Measurements from ENCODE around the gene THRB.

THRB gene

DNA sequence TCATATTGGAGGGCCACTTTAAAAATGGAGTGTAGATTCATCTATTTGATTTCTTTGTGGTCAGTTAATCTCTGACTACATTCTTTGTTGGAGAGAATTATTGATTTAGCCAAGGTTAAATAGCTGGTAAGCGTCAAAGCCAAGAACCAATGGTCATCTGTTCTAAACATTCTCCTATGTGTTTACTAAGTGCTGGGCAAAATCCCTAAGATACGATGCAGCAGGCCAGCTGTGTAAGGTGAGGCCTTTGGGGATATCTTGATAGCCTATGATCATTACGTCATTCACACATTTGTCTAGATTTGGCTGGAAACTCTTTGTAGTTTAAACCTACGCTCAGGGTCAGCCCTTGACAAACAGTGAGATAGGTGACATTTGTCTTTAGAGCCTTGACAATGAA is 313.4 kb downstream of the THRB start:
- DNase-seq (ENCODE audit: low spot score): no peak

DNA sequence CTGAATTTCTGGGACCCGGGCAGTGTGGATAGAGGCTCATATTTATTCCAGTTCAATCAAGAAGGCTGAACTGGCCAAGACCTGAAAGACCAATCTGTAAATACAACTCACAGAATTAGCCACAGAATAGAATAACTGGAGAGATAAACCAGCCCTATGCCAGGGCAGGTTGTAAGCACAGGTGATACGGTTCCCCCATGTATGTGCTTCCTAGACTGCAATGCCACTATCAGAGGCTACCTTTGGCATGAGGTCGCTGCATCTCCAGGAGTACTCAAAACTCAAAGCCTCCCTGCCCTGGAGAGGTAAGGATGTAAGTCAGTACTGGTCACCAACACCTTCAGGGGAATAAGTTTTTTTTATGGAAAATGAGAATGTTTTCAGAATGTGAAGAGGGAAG is 314.0 kb downstream of the THRB start:
- no peak for DNase-seq (ENCODE audit: low spot score)

DNA sequence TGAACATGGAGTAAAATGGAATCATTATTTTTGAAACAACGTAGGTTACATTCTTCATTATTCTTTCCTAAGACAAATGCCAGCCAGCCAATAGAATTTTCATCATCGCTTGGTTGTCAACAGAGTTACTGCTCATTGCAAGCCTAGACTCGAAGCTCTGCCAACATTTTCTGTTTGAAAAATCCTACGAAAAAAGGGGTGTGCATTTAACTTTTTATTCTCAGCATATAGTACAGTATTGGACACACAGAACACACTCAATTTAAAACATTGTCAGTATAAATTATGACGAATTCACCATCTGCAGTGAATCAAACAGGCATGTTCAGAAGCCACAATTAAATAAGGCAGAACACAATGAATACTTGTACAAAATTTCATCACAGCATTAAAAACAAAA is 317.4 kb downstream of the THRB start:
- no peak for DNase-seq (ENCODE audit: low spot score)

DNA sequence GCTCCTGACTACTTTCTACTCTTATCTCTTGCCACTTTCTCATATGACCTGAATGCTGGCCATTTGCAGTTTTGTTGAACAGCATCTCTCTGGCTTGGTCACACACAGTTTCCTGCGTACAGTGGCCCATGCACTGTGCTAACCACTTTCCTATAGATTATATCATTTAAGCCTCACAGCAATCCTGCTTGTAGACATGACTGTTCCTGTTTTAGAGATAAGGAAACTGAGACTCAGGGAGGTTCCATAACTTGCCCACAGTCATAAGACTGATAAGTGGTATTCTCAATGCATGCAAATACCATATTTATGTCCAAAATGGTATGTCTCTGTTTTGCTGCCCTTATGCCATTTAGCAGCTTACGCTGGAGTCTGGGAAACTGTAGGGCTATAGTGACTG is 320.0 kb downstream of the THRB start:
- DNase-seq (ENCODE audit: low spot score): no peak

DNA sequence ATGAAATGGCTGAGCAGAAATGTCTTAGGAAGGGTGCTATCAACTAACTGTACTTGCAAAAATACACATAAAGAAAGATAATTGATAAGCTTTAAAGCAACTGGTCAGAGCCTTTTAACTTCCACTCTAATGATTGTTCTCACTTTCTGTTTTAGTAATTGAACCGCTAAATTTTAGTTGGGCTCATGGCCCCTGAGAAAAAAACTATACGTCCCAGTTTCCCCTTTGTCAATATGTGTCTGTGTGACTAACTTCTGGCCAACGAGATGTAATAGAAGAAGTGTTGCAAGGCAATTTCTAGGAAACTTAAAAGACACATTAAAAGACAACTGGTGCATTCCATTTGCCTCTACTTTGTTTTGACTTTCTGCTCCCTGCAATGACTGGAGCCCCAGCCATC is 325.7 kb downstream of the THRB start:
- DNase-seq (ENCODE audit: low spot score): no peak

DNA sequence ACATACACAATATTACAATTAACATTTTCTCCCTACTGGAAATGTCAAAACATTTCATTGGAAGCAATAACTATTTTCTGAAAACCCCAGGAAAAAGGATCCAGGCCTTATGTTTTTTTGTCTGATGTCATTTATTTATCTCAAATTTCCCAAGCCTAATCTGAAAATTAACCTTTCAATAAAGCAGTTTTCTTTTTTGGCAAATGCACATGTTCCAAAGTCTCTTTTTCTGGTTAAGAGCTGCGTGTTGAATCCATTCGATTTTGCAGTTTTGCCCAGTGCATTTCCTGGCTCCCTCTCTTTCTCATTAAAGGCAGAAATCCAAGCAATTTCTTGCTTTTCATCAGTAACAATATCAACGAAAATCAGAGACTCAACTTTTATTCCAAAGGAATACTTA is 327.2 kb downstream of the THRB start:
- DNase-seq (ENCODE audit: low spot score): no peak

DNA sequence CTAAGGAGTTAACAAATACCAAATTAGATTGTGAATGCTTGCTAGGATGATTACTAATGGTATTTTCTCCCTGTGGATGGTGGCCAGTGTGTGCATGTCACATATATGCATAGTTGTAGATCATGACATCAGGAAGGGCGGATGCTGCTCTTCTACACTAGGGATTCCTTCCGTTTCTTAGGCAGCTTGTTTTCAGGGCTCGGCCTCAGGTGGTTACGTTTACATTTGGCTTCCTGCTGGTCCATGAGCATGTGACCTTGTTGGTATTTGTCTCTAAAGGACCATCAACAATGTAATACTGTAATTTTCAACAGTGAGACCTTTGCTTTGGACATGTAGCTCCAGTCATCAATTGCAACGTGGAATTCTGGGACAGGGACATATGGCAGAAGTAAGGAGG is 328.1 kb downstream of the THRB start:
- no peak for DNase-seq (ENCODE audit: low spot score)

DNA sequence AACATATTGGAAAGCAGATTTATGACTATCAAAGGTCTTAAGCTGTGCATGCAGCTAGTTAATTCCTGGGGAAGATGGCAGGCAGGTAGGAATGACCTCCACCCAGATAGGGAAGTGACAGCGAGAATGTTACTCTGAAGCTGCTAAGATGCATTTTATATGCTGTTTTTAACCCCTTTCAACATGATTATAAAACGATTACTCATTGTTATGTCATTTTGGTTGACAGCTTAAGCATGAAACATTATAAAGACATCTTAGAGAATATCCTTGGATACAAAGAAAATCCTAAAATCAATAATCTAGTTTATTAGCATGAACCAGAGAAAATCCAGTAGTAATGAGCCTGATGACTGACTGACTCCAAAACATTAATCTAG is 329.1 kb downstream of the THRB start:
- no peak for DNase-seq (ENCODE audit: low spot score)

DNA sequence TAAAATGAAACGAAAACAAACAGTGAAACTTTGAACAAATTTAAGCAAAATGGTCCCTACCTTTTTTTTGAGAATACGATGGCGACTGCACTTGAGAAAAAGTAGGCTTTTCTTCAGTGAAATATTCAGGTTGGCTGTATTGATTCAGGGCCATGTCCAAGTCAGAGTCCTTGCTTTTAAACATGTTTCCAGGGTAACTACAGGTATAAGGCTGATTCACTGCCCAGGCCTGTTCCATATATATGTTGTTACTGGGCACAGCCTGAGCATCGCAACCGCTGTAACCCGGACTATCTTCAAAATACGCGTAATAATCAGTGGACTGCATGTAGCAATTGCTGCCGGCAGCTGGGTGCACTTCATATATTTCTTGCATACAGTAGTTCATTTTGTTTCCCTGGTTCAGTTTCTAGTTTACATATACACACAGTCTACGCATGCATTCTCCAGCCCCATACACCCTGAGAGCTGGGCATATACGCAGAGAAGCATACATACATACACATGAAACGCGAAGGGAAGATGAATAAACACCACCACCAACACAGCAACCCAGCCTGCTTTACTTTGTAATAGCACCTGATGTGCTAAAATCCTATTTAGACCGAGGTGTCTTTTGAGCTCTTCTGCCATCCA is 329.6 kb downstream of the THRB start:
- DNase-seq (ENCODE audit: low spot score): no peak

DNA sequence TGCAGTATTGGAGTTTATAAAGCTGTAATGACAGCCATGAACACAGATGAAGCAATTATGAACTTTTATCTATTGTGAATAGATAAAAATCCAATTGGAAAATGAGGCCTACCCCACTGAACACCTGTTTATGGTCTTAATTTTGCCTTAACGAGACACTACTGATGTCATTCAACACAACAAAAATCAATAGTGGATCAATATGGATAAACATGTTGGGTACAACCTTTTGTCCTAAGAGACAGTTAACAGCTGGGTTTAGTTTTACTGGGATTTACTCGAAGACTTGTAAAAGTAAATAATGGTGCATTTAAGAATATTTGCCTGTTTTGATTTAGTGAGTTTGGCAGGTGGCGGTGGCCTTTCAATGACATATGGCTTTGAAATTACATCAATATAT is 331.7 kb downstream of the THRB start:
- no peak for DNase-seq (ENCODE audit: low spot score)

DNA sequence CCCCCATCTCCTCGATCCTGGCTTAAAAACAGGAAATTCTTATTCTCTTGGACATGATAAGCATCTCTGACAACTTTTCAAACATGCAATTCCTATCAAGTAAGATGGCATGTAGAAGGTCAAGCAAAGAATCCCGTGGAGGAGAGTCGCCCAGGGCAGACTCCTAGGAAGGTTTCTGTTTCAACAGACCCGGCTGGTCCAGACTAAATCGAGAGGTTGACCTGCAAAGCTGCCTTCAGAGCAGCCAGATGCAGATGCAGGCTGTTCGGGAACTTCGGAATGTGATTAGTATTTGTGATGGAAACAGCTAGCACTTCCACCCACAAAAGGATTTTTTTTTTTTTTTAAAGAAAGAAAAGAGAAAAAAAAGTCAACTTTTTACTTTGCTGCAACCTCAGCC is 332.8 kb downstream of the THRB start:
- DNase-seq (ENCODE audit: low spot score): no peak

DNA sequence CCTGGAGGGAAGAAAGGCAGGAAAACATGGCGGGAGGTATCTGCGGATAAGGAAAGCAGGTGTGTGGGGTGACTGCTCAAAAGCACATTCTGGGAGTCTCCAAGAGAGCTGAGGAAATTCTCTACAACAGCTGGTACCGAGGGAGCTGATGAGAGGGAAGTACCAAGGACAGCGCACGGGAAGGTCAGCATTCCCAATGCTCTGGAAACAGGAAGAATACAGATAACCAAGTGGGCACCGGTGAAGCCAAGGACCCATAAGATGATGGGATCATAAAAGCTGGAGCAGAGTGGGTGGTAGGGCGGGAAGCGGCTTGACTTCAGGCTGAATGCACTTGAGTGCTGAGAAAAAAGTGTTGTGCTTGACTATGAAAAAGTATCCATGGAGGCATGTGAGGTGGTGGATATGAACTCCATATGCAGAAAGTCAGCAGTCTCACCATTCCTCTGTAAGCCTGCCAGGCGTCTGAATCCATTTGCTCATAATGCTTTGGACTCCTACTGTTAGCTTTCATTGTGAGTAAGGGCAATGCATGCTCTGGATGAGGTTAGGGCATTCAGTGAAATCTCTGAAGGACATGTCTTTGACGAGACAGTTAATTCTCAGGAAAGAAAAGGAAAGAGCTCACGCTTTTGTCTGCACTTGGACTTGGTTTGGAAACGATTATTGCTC is 334.1 kb downstream of the THRB start:
- no peak for DNase-seq (ENCODE audit: low spot score)

DNA sequence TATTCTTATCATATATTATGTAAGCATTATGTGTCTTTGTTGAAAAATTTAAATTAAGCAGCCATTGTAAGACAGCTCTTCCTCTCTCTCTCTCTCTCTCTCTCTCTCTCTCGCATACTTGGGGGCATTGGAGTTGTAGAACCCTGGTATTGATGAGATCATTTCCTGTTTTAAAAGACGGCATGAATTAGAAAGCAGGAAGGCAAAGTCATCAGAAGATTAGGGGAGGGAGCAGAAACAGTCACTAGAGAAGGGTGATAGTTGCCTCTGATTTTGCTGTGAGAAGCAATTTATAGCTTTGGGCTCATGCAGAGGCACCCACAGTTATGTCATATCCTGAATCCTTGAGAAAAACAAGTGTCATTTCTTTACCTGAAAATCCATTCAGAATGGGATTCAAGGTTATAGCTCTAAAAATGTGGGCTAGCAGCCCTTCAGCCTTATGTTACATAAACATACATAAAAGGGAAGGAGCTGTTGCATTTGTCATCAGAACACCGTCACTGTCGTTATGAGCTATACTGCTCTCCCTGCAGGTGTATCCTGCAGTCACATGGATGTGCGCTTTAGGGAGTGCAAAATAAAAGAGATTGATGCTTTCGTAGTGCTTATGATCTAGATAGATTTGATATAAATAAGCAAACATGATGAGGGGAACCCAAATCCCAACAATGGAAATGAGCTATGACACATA is 335.7 kb downstream of the THRB start:
- DNase-seq (ENCODE audit: low spot score): no peak

DNA sequence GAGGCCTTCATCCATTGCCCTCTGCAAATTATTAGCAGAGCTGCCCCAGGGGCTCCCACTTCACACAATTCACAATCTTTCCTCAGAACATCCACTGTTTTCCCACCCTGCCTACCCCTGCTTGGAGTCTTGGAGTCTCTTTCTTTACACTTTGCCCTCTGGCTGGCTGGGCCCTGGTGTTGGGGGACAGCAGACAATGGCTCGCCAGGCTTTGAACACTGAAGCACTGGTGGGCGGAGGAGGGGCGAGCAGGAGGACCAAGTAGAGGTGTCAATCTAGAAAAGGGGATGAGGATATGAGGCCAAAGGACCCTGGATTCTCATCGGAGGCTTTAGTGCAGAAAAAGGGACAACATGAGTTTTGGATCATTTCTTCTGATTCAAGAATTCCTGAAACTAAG is 337.5 kb downstream of the THRB start:
- no peak for DNase-seq (ENCODE audit: low spot score)

DNA sequence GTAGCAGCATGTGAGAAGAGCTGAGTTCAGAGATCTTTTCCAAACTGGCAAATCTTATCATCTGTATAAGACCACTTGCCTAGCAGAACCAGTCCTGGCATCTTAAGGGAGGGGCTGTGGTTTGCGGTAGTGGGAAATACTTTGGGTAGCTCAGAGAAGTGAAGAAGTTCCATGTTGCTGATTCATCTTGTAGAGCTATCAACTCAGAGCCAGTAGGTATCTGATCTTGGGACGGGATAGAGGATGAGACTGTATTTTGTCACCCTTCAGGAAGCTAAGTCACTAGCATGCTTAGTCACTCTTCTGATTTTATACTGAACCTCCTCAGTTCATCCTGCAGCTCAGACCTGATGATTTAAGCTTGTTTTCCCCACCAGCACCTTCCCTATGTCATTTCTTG is 338.2 kb downstream of the THRB start:
- DNase-seq (ENCODE audit: low spot score): no peak

DNA sequence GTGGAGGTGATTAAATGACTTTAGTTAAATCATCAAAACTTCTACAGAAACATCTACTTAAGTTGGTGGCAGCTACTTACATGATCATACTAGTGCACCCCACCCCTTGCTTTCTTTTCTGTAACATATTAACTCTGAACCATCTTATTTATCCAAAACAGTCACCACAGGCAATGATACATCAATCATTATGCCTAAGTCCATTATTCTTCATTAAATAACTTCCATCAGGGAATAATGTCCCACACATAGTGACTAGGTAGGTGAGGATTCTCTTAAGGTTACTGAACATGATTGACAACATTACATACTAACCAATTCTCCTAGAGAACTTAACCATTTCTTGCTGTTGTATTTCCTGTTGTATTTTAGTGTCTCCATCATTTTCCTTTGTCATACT is 339.4 kb downstream of the THRB start:
- DNase-seq (ENCODE audit: low spot score): no peak

DNA sequence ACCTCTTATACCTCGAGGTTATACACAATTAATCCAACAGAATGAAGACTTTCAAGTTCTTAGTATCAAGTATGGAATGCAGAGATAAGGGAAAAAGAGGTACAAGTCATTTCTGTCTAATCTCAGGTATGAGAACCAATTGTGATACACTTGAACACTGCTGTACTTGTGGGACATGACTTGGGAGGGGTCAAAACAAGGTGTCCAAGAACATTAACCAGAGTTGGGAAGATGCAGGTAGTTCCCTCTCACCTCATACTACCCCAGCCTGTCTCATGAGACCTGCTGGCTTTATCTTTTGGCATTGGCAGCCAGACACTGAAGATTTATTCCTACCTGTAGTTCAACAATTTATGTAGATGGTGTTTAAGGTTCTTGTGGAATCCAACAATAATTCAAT is 339.9 kb downstream of the THRB start:
- no peak for DNase-seq (ENCODE audit: low spot score)

DNA sequence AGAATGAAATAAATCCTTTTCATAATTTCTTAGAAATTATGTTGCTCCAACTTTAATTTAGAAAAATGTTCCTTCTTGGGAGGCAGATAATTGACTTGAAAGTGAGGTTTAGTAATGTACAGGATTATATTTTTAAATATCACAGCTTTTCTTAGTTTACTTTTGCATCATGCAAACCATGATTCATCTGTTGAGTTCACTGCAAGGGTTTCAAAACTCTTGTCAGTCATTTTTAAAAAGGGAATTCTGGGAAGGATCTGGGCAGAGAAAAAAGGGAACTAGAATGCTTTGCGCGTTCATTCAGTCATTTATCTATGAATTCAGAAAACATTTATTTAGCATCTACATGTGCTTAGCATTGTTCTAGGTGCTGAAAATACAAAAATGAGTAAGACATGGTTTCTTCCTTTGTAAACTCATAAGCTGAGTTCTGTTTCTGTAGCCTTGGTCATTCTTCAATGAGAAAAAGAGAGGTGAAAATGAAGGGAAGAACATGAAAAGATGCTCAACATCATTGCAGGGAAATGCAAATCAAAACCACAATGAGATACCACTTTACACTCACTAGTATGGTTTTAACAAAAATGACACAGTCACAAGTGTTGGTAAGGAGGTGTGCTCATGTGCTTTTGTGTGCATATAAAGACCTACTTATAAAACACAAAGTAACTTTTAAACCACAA is 340.5 kb downstream of the THRB start:
- DNase-seq (ENCODE audit: low spot score): no peak

DNA sequence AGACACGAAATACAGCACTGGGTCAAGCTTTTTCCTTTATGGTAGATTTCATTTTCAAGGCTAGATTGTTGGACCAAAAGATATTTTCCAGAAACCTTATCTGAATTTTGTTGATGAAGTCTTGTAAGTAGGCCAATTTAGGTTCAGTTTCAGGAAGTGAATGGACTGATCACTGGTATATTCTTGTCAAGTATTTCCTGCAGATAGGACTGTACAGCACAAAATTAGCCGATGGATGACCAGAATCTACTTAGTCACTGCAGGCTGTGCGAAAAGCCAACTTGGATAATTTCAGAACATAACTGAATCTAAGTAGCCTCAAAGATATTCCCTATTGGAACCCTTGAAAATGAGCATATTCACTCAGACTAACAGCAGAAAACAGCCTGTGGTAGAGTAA is 343.1 kb downstream of the THRB start:
- no peak for DNase-seq (ENCODE audit: low spot score)

DNA sequence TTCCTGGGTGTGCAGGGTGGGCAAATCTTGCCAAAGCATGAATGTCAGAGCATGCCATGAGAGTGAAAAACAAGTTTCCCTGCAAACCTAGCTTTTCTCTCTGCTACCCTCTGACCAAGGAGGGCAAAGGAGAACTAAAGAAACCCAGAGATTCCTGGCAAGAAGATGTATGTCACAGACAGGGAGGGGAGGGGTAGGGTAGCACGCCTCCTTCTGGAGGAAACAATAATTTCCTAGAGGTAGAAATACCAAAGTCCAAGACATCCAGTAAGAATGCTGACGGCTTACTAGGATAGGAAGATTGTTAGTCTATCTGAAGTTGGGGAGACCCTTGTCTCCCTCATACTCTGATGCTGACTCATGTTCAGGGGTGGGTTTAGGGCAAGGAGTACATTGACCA is 345.6 kb downstream of the THRB start:
- DNase-seq (ENCODE audit: low spot score): no peak

DNA sequence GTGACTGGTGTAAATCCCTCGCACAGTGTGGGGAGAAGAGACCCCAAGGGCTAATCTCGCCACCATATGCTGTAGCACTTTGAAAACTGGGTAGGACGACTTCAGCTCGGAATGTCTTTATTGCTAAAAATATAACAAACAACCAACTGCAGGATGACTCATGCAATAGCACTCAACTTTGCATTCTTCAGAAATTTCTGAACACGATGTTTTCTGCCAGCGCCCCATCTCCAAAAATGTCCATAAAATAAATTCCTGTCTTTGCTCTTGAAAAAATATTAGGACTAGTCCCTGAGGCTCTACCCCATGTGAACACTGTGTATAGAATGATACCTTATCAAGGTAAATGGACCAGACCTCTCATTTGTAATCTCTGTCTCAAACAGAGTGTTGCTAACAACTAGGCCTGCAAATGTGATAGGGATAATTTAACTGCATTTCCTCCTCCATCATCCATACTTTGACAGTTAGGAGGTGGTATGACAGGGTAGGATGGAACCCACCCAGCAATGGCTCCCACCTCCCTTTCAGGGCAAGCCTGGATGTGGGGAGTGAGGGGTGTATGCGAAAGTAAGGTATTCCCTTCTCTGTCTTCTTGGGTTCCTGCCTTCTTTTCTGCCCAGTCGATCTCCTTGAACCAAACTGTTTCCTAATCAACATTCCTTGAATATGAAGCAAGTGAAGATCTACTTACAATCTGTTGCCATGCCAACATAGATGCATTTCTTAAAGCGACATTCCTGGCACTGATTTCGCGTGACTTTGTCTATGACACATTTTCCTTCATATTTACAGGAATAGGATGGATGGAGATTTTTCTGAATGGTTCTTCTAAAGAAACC is 348.4 kb downstream of the THRB start:
- no peak for DNase-seq (ENCODE audit: low spot score)

DNA sequence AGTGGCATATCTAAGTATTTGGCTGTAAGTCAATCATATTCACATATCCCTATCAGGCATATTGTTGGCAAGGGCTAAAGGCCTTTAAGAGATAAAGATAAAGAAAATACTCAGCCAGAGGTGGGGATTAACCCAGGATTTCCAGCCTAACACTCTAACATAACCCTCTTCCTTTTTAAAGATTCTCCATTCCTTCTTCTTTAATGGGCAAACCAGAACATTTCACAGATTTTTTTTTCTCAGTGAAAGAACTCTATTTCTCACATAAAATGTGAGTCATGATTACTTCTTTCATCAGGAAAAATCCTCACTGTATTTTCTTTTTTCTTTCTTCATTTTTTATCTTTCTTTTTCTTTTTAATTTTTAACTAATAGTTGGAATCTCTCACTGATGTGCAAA is 349.2 kb downstream of the THRB start:
- no peak for DNase-seq (ENCODE audit: low spot score)

Measured in globus pallidus (tissue), 1 donor.